Endothelial cell of umbilical vein (primary cell): ENCODE results near the gene SRM. TPM values are rescaled to one million over a fixed set of nuclear protein-coding genes. Genes with fewer than 3 reads are reported as not detected.

Experiments used
- BruUV-seq: library from RNA; stranded (reverse); fragments of 400-500 nt; replicated peaks from 2 replicates; lab custom pipeline; 2021; lab: Mats Ljungman, UMichigan
- CTCF ChIA-PET: fragments of 300-600, 350-600 bp; sonication (Branson Sonifier 250); formaldehyde crosslinking; loops from one replicate; lab custom pipeline; 2021; ENCODE audit warnings: antibody characterized with exemption, inconsistent platforms; lab: Charles Lee
- POLR2A ChIA-PET: fragments of 300-600, 350-600 bp; sonication (Branson Sonifier 250); formaldehyde crosslinking; loops from one replicate; lab custom pipeline; 2021; ENCODE audit warnings: antibody characterized with exemption, inconsistent platforms; lab: Charles Lee
- DNase-seq: peaks from one replicate; pipeline ENCODE4 v3.0.0-alpha.2; 2011; ENCODE audit warnings: low read depth, low spot score
- FAIRE-seq: peaks from 2 replicates; lab custom pipeline; 2011; peaks lifted over from hg19 to GRCh38; lab: Jason Lieb, UNC
- H2AFZ ChIP-seq: 2 replicates; pipeline ENCODE4 v1.6.0; 2012; ENCODE audit warnings: low read depth, low read length, control low read depth, inconsistent platforms
- H3K27ac ChIP-seq: 2 replicates; pipeline ENCODE4 v1.5.1; 2011; ENCODE audit warnings: low read depth, mild to moderate bottlenecking, control low read depth, low read length, moderate library complexity; ENCODE audit not compliant: insufficient read depth
- H3K27me3 ChIP-seq, 2 experiments: 2 replicates each; pipeline versions ENCODE4 v1.6.0 to v1.6.1; 2011; ENCODE audit warnings: low read length in 2 of 2, mixed read lengths in 1 of 2; ENCODE audit not compliant: control insufficient read depth in 2 of 2, insufficient read depth in 2 of 2
- H3K36me3 ChIP-seq, 2 experiments: 2 replicates in 1 of 2; 3 replicates in 1 of 2; pipeline ENCODE4 v1.5.1; 2011; ENCODE audit warnings: low read length in 2 of 2, mild to moderate bottlenecking in 1 of 2, moderate library complexity in 1 of 2; ENCODE audit not compliant: control insufficient read depth in 2 of 2, insufficient read depth in 2 of 2; ENCODE audit errors: extremely low read depth in 1 of 2
- H3K4me1 ChIP-seq: 3 replicates; pipeline ENCODE4 v1.5.1; 2011; ENCODE audit warnings: mild to moderate bottlenecking, low read length; ENCODE audit not compliant: control insufficient read depth, insufficient read depth; ENCODE audit errors: extremely low read depth
- H3K4me2 ChIP-seq: 2 replicates; pipeline ENCODE4 v1.6.1; 2011; ENCODE audit warnings: low read length, control low read depth, mixed read lengths; ENCODE audit not compliant: insufficient read depth
- H3K4me3 ChIP-seq, 3 experiments: fragments of 200-600 bp in 1 of 3; sonication (generic), shearing (Covaris generic) in 1 of 3; replicated peaks in 1 of 3; 2 replicates each; pipeline ENCODE4 v1.5.1; 2011 to 2016; ENCODE audit warnings: control low read depth in 3 of 3, low read length in 3 of 3, mild to moderate bottlenecking in 2 of 3, inconsistent platforms in 1 of 3, low read depth in 1 of 3, moderate library complexity in 1 of 3; ENCODE audit not compliant: insufficient read depth in 1 of 3
- H3K79me2 ChIP-seq: 2 replicates; pipeline ENCODE4 v1.6.0; 2012; ENCODE audit warnings: low read length, inconsistent platforms; ENCODE audit not compliant: control insufficient read depth, insufficient read depth
- H3K9ac ChIP-seq: replicated peaks from 2 replicates; pipeline ENCODE3; 2011; ENCODE audit warnings: low read length, control low read depth; ENCODE audit not compliant: insufficient read depth; ENCODE audit errors: extremely low read depth
- H3K9me1 ChIP-seq: replicated peaks from 3 replicates; pipeline ENCODE4 v1.6.0; 2011; ENCODE audit warnings: mild to moderate bottlenecking, low read length; ENCODE audit not compliant: control insufficient read depth, insufficient read depth; ENCODE audit errors: extremely low read depth
- H3K9me3 ChIP-seq: replicated peaks from 2 replicates; pipeline ENCODE4 v1.5.1; 2012; ENCODE audit warnings: low read length, inconsistent platforms; ENCODE audit not compliant: control insufficient read depth, insufficient read depth
- H4K20me1 ChIP-seq: replicated peaks from 2 replicates; pipeline ENCODE3; 2011; ENCODE audit warnings: mild to moderate bottlenecking, low read length; ENCODE audit not compliant: control insufficient read depth, insufficient read depth; ENCODE audit errors: extremely low read depth
- CTCF ChIP-seq, 2 donors: IDR thresholded peaks; 1 replicate in 1 of 2; 2 replicates in 1 of 2; pipeline ENCODE4 v1.5.1; 2011; ENCODE audit warnings: low read length in 2 of 2, mild to moderate bottlenecking in 2 of 2, moderate library complexity in 2 of 2, control low read depth in 1 of 2, inconsistent platforms in 1 of 2, low read depth in 1 of 2; ENCODE audit not compliant: insufficient read depth in 1 of 2; ENCODE audit errors: extremely low read depth in 1 of 2
- EZH2 ChIP-seq: IDR thresholded peaks from 2 replicates; pipeline ENCODE4 v1.6.1; 2012; ENCODE audit warnings: borderline replicate concordance, low read depth, mild to moderate bottlenecking, moderate library complexity, low read length, inconsistent platforms; ENCODE audit not compliant: severe bottlenecking
- FOS ChIP-seq: IDR thresholded peaks from 2 replicates; pipeline ENCODE4 v1.6.1; 2011; ENCODE audit warnings: mild to moderate bottlenecking, low read length, moderate library complexity, borderline replicate concordance; ENCODE audit not compliant: insufficient read depth
- GATA2 ChIP-seq: IDR thresholded peaks from 2 replicates; pipeline ENCODE4 v1.7.0; 2011; ENCODE audit warnings: low read depth, mild to moderate bottlenecking, moderate library complexity, mixed read lengths, low read length; ENCODE audit not compliant: insufficient read length, insufficient read depth
- JUN ChIP-seq: IDR thresholded peaks from 2 replicates; pipeline ENCODE4 v1.6.1; 2011; ENCODE audit warnings: borderline replicate concordance, low read depth; ENCODE audit not compliant: insufficient read length, insufficient read depth
- MAX ChIP-seq: IDR thresholded peaks from 2 replicates; pipeline ENCODE4 v1.6.1; 2011; ENCODE audit not compliant: insufficient read depth, insufficient read length
- MYC ChIP-seq: IDR thresholded peaks from one replicate; pipeline ENCODE4 v1.6.1; 2011; ENCODE audit warnings: mild to moderate bottlenecking, low read depth, low read length
- POLR2A ChIP-seq: IDR thresholded peaks from 2 replicates; pipeline ENCODE4 v1.6.1; 2012; ENCODE audit warnings: low read depth, mild to moderate bottlenecking, control low read depth, low read length
- POLR2AphosphoS5 ChIP-seq: IDR thresholded peaks from 2 replicates; pipeline ENCODE4 v1.6.1; 2012; ENCODE audit warnings: low read depth, mild to moderate bottlenecking, control low read depth, low read length, moderate library complexity; ENCODE audit not compliant: insufficient read depth
- dilution Hi-C: fragments of 300-500 bp; cut with MboI; formaldehyde crosslinking; loops from one replicate; pipeline ENCODE4 v1.15.0; 2019; ENCODE audit warnings: low sequenced_read_pairs; ENCODE audit not compliant: extremely low pct_ligation_motif_present
- intact Hi-C: fragments of 100-400 bp; cut with micrococcal nuclease; formaldehyde crosslinking; loops from one replicate; pipeline ENCODE4 v1.10.0; 2022
- polyA plus RNA-seq, 4 experiments: library from polyadenylated mRNA; depleted of rRNA in 3 of 4; stranded (reverse) in 3 of 4; unstranded in 1 of 4; fragments of >200 nt; gene quantifications; 2 replicates each; pipeline versions ENCODE4 v1.2.1 to v1.2.3, GENCODE V29; 2011 to 2012; ENCODE audit warnings: missing spikeins in 1 of 4
- total RNA-seq: library from RNA; stranded (reverse); gene quantifications from 2 replicates; pipeline ENCODE4 v1.2.3, GENCODE V29; 2021

Gene SRM
- total and polyA plus RNA-seq, 2 donors (not counting 3 experiments of a cell fraction or from before 2014, with no cell fraction given) = 81.3 to 172 TPM

- Histone ChIP-seq H3K4me2 (no peak overlapping the region), H3K9ac (no peak overlapping the region), H4K20me1 (no peaks in the 10 kb centered on the region), H2AFZ (no peak overlapping the region), H3K9me1 (no peaks in the 10 kb centered on the region), H3K9me3 (no peaks in the 10 kb centered on the region), H3K27me3 (no peaks in the 10 kb centered on the region), H3K79me2 (peaks cover 4% of the 10 kb centered on the region), H3K4me3 (no peak overlapping the region), H3K27ac (no peak overlapping the region), H3K4me1 (no peaks in the 10 kb centered on the region), H3K36me3 (peaks cover 18 to 26% of the 10 kb centered on the region in 2 experiments)
- POLR2A ChIA-PET = no interaction called here
- BruUV-seq = no TSS peak
- CTCF ChIA-PET = interaction anchor here (1.0 kb wide), 1 partner anchor 10 kb away, joined by 4 read pairs; no protein-coding TSS in a partner anchor
- intact Hi-C loops = no loop called here
- FAIRE-seq (peak; percentile 44), DNase-seq (no peak)
- TF ChIP-seq FOS (no peak), JUN (no peak), POLR2A (no peak), MAX (no peak), EZH2 (no peak), MYC (no peak), CTCF (IDR thresholded peaks at IDR 0.05; ENCODE audit: extremely low read depth in 1 of 2, insufficient read depth in 1 of 2, low read depth in 1 of 2, low read length in 2 of 2) (no peak), GATA2 (no peak), POLR2AphosphoS5 (no peak)
- dilution Hi-C loops = no loop called here
Measured at GRCh38 chr1:11028018-11028417, 31.8 kb downstream of the SRM start.
